ENCODE measurements around the gene OR6B1. TPM values are rescaled to one million over a fixed set of nuclear protein-coding genes. Genes with fewer than 3 reads are reported as not detected.

Gene OR6B1
- polyA plus RNA-seq (not detected in 2 replicates), polyA minus RNA-seq (not detected in 2 replicates)

- Histone ChIP-seq H3K9ac (ENCODE audit: low read length) (no peak within 1 kb of the TSS), H3K27me3 (ENCODE audit: insufficient read depth, low read depth, low read length) (no peaks in the 10 kb centered on the region), H3F3A (ENCODE audit: insufficient read depth, low read length, poor library complexity, severe bottlenecking) (no peaks in the 10 kb centered on the region), H3K4me3 (ENCODE audit: low read length) (no peak within 1 kb of the TSS), H3K27ac (ENCODE audit: low read length) (no peak within 1 kb of the TSS), H3K4me2 (ENCODE audit: low read length) (no peak within 1 kb of the TSS), H2AFZ (ENCODE audit: low read depth, low read length) (no peak within 1 kb of the TSS), H3K36me3 (ENCODE audit: insufficient read depth, low read length) (no peaks in the 10 kb centered on the region), H3K9me2 (ENCODE audit: insufficient read depth, low read length) (no peaks in the 10 kb centered on the region), H3K9me3 (ENCODE audit: low read length) (no peaks in the 10 kb centered on the region), H3K79me2 (replicated peaks; ENCODE audit: insufficient read depth, low read length) (no peaks in the 10 kb centered on the region), H4K20me1 (ENCODE audit: insufficient read depth) (no peaks in the 10 kb centered on the region)
- no peak for TF ChIP-seq TAF1 (IDR thresholded peaks at IDR 0.05; ENCODE audit: low read depth)
- TF ChIP-seq CTCF (IDR thresholded peaks at IDR 0.05; ENCODE audit: poor library complexity, severe bottlenecking): no peak
- no peak for TF ChIP-seq EZH2 (IDR thresholded peaks at IDR 0.05; ENCODE audit: borderline replicate concordance, insufficient read depth, low read length, poor library complexity, severe bottlenecking)
- no peak for TF ChIP-seq POLR2AphosphoS5 (IDR thresholded peaks at IDR 0.05)
- no peak for TF ChIP-seq MXI1 (conservative IDR thresholded peaks at IDR 0.05; ENCODE audit: poor library complexity, severe bottlenecking)
- TF ChIP-seq SMC3 (conservative IDR thresholded peaks at IDR 0.05; ENCODE audit: poor library complexity): no peak
- TF ChIP-seq RAD21 (conservative IDR thresholded peaks at IDR 0.05): no peak
- no peak for TF ChIP-seq EP300 (conservative IDR thresholded peaks at IDR 0.05; ENCODE audit: poor library complexity, severe bottlenecking)
- no peak for TF ChIP-seq REST (IDR thresholded peaks at IDR 0.05; ENCODE audit: borderline replicate concordance)
Measured at GRCh38 chr7:144000020-144000419, at the start of gene OR6B1. Gene OR6B1 (plus strand): TSS chr7:144000320. CDS start chr7:144003997, 3,677 bp downstream.

- no peak overlapping the region for H3K4me3 ChIP-seq (ENCODE audit: low read length)
- TF ChIP-seq POLR2AphosphoS5 (IDR thresholded peaks at IDR 0.05): no peak
- no peak for TF ChIP-seq EZH2 (IDR thresholded peaks at IDR 0.05; ENCODE audit: borderline replicate concordance, insufficient read depth, low read length, poor library complexity, severe bottlenecking)
- no peak for TF ChIP-seq RAD21 (conservative IDR thresholded peaks at IDR 0.05)
- no peak for TF ChIP-seq MXI1 (conservative IDR thresholded peaks at IDR 0.05; ENCODE audit: poor library complexity, severe bottlenecking)
- TF ChIP-seq EP300 (conservative IDR thresholded peaks at IDR 0.05; ENCODE audit: poor library complexity, severe bottlenecking): no peak
- no peak for TF ChIP-seq REST (IDR thresholded peaks at IDR 0.05; ENCODE audit: borderline replicate concordance)
- no peak for TF ChIP-seq TAF1 (IDR thresholded peaks at IDR 0.05; ENCODE audit: low read depth)
- no peak for TF ChIP-seq SMC3 (conservative IDR thresholded peaks at IDR 0.05; ENCODE audit: poor library complexity)
- no peak for TF ChIP-seq CTCF (IDR thresholded peaks at IDR 0.05; ENCODE audit: poor library complexity, severe bottlenecking)
- no peak overlapping the region for H3K4me2 ChIP-seq (ENCODE audit: low read length)
- H3K9me3 ChIP-seq (ENCODE audit: low read length): no peaks in the 10 kb centered on the region
- no peak overlapping the region for H3K27ac ChIP-seq (ENCODE audit: low read length)
- H3K27me3 ChIP-seq (ENCODE audit: insufficient read depth, low read depth, low read length): no peaks in the 10 kb centered on the region
- no peaks in the 10 kb centered on the region for H3K79me2 ChIP-seq (replicated peaks; ENCODE audit: insufficient read depth, low read length)
- no peaks in the 10 kb centered on the region for H3F3A ChIP-seq (ENCODE audit: insufficient read depth, low read length, poor library complexity, severe bottlenecking)
- no peaks in the 10 kb centered on the region for H3K9me2 ChIP-seq (ENCODE audit: insufficient read depth, low read length)
- H3K36me3 ChIP-seq (ENCODE audit: insufficient read depth, low read length): no peaks in the 10 kb centered on the region
- H4K20me1 ChIP-seq (ENCODE audit: insufficient read depth): no peaks in the 10 kb centered on the region
- no peak overlapping the region for H2AFZ ChIP-seq (ENCODE audit: low read depth, low read length)
- H3K9ac ChIP-seq (ENCODE audit: low read length): no peak overlapping the region
Measured at GRCh38 chr7:143953421-143953820, 46.7 kb upstream of the OR6B1 start.

Data from neural cell (in vitro differentiated cells).